PC-3 (cell line): Measurements from ENCODE around the gene PSME2. TPM values are rescaled to one million over a fixed set of nuclear protein-coding genes. Genes with fewer than 3 reads are reported as not detected.
A peak's percentile ranks its signal among the peaks of the same experiment; 100 is the strongest.

Source experiments
- ATAC-seq: fragments of 200-7000 bp; cut with Tn5 transposase; 2 replicates; pipeline ENCODE4 v1.9.1; 2020; ENCODE audit warnings: mild to moderate bottlenecking, moderate library complexity
- BruUV-seq: library from RNA; stranded (reverse); fragments of 400-500 nt; replicated peaks from 2 replicates; lab custom pipeline; 2021; lab: Mats Ljungman, UMichigan
- CTCF ChIA-PET: fragments of 300-600 bp; sonication (Branson Sonifier 250); formaldehyde crosslinking; loops from one replicate; lab custom pipeline; 2022; ENCODE audit warnings: antibody characterized with exemption; lab: Charles Lee
- POLR2A ChIA-PET: fragments of 300-600 bp; sonication (Branson Sonifier 250); formaldehyde crosslinking; loops from one replicate; lab custom pipeline; 2022; ENCODE audit warnings: antibody characterized with exemption; ENCODE audit not compliant: unreplicated experiment; lab: Charles Lee
- DNase-seq: peaks from one replicate; pipeline ENCODE4 v3.0.0-alpha.2; 2015
- H2AFZ ChIP-seq: fragments of 300-600 bp; sonication (generic); 2 replicates; pipeline ENCODE4 v1.6.0; 2016; ENCODE audit warnings: antibody characterized with exemption, low read length
- H3F3A ChIP-seq: fragments of 300-600 bp; sonication (generic); one replicate; pipeline ENCODE4 v1.6.0; 2017; ENCODE audit warnings: antibody characterized with exemption, low read length, control low read depth, mild to moderate bottlenecking; ENCODE audit not compliant: unreplicated experiment
- H3K27ac ChIP-seq: fragments of 300-600 bp; sonication (generic); 2 replicates; pipeline ENCODE4 v1.5.1; 2016; ENCODE audit warnings: mild to moderate bottlenecking, low read length
- H3K27me3 ChIP-seq: fragments of 300-600 bp; sonication (generic); 2 replicates; pipeline ENCODE4 v1.6.1; 2016; ENCODE audit warnings: low read length, mixed read lengths
- H3K36me3 ChIP-seq: fragments of 300-600 bp; sonication (generic); 2 replicates; pipeline ENCODE4 v1.6.1; 2016; ENCODE audit warnings: low read depth, mixed run types, low read length, mixed read lengths
- H3K4me1 ChIP-seq: fragments of 300-600 bp; sonication (generic); 2 replicates; pipeline ENCODE4 v1.5.1; 2016; ENCODE audit warnings: low read length; ENCODE audit not compliant: insufficient read depth
- H3K4me2 ChIP-seq: fragments of 300-600 bp; sonication (generic); 2 replicates; pipeline ENCODE4 v1.6.0; 2016; ENCODE audit warnings: low read length
- H3K4me3 ChIP-seq: fragments of 300-600 bp; sonication (generic); 2 replicates; pipeline ENCODE4 v1.5.1; 2016; ENCODE audit warnings: mild to moderate bottlenecking, low read length, mixed read lengths
- H3K79me2 ChIP-seq: fragments of 300-600 bp; sonication (generic); 2 replicates; pipeline ENCODE4 v1.6.1; 2017; ENCODE audit warnings: low read length, mixed read lengths
- H3K9ac ChIP-seq: fragments of 300-600 bp; sonication (generic); 2 replicates; pipeline ENCODE4 v1.6.0; 2016; ENCODE audit warnings: mild to moderate bottlenecking, low read length
- H3K9me2 ChIP-seq: fragments of 300-600 bp; sonication (generic); replicated peaks from 2 replicates; pipeline ENCODE4 v1.6.1; 2016; ENCODE audit warnings: mixed run types, low read length, mixed read lengths
- H3K9me3 ChIP-seq: fragments of 300-600 bp; sonication (generic); 2 replicates; pipeline ENCODE4 v1.6.1; 2016; ENCODE audit warnings: low read length, mixed read lengths
- H4K20me1 ChIP-seq: fragments of 300-600 bp; sonication (generic); 2 replicates; pipeline ENCODE4 v1.6.1; 2016; ENCODE audit warnings: low read length, mixed read lengths
- CTCF ChIP-seq: fragments of 300-600 bp; sonication (generic); conservative IDR thresholded peaks from 2 replicates; pipeline ENCODE4 v1.5.1; 2017; ENCODE audit warnings: antibody characterized with exemption, low read depth, mild to moderate bottlenecking, low read length
- EZH2 ChIP-seq: fragments of 300-600 bp; sonication (generic); IDR thresholded peaks from one replicate; pipeline ENCODE4 v1.6.1; 2017; ENCODE audit warnings: antibody characterized with exemption, mild to moderate bottlenecking, low read length; ENCODE audit not compliant: unreplicated experiment
- EZH2phosphoT487 ChIP-seq: fragments of 300-600 bp; sonication (generic); IDR thresholded peaks from 2 replicates; pipeline ENCODE4 v1.6.1; 2018; ENCODE audit warnings: mild to moderate bottlenecking, antibody characterized with exemption, low read length, borderline replicate concordance
- intact Hi-C: fragments of 100-400 bp; cut with micrococcal nuclease; formaldehyde crosslinking; loops from 2 replicates; pipeline ENCODE4 v1.9.0; 2023
- total RNA-seq: library from RNA; depleted of rRNA; stranded (reverse); fragments of >200 nt; gene quantifications from 2 replicates; pipeline ENCODE4 v1.2.3, GENCODE V29; 2014

Gene PSME2
- total RNA-seq, 1 experiment from 2014 or later, result 297 TPM

DNA sequence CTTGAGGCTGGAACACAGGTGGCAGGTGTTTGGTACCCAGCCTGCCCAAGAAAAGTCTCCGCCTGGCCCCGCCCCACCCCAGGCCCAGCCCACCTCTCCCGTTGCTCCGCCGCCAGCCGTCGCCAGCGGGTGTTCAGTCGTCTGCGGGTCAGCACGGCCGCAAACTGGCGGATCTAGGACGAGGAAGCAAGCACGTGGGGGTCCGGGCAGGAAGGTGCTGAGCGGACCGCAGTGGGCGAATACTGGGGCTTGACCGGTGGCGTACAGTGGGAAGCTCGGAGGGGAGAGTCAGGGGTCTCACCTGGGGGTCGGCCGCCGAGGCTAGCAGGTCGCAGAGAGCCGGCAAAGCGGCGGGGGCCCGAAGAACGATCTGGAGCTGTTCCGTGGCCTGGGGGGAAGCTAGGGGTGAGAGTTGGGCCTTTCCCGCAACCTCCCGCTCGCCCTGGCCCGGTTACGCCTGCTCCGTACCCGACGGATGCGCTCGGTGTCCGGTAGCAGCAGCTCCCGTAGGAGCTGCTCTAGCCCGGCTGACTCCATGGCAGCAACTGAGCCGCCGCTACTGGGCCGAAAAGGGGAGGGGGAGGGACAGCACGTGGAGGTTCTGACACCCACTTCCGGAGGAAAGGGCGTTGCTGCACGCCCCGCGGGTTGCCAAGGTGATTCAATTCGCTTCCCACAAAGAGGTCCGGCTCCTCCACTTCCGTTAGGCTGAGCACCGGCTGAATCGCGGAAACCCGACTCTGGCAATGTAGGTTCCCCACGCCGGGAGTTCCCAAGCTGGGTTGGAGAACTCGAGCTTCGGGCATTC is 42.0 kb upstream of the PSME2 start, which contains the start of gene IPO4:
Gene IPO4 (minus strand): TSS at position 566 of the 808 bp plus-strand sequence. CDS start 29 bp downstream, at position 537.
- DNase-seq (peak; percentile 98), ATAC-seq (peak; percentile 90)
- ChIA-PET CTCF (no interaction called here), POLR2A (no interaction called here)
- Histone ChIP-seq H3K9ac (peak within 1 kb of the TSS; percentile 90), H3K79me2 (peaks cover 44% of the 10 kb centered on the region), H3K4me2 (peak within 1 kb of the TSS; percentile 86), H3K9me3 (no peaks in the 10 kb centered on the region), H3K27me3 (no peaks in the 10 kb centered on the region), H2AFZ (peak within 1 kb of the TSS; percentile 54), H3K36me3 (peaks cover 24% of the 10 kb centered on the region; the same call in 1 of the 2 replicates), H4K20me1 (no peaks in the 10 kb centered on the region), H3F3A (no peaks in the 10 kb centered on the region), H3K4me1 (peaks cover 8% of the 10 kb centered on the region), H3K4me3 (peak within 1 kb of the TSS; percentile 76), H3K9me2 (no peaks in the 10 kb centered on the region), H3K27ac (peak within 1 kb of the TSS; percentile 64)
- TSS peak; percentile 69 for BruUV-seq
- intact Hi-C loops, result no loop called here
- TF ChIP-seq EZH2 (no peak), CTCF (no peak), EZH2phosphoT487 (no peak)

GRCh38 chr14:24187539-24187915 is 41.1 kb upstream of the PSME2 start:
- ATAC-seq (no peak), DNase-seq (no peak)
- H3F3A ChIP-seq, result no peaks in the 10 kb centered on the region
- H4K20me1 ChIP-seq, result no peaks in the 10 kb centered on the region
- peak overlapping the region; percentile 90 for H3K9ac ChIP-seq
- peak overlapping the region; percentile 76 for H3K4me3 ChIP-seq
- no peak overlapping the region for H3K27ac ChIP-seq
- peaks cover 39% of the 10 kb centered on the region for H3K79me2 ChIP-seq
- no peak overlapping the region for H2AFZ ChIP-seq
- no peaks in the 10 kb centered on the region for H3K27me3 ChIP-seq
- peaks cover 8% of the 10 kb centered on the region for H3K4me1 ChIP-seq
- no TSS peak for BruUV-seq
- H3K9me3 ChIP-seq, result no peaks in the 10 kb centered on the region
- peaks cover 24% of the 10 kb centered on the region; the same call in 1 of the 2 replicates for H3K36me3 ChIP-seq
- H3K9me2 ChIP-seq, result no peaks in the 10 kb centered on the region
- intact Hi-C loops, result no loop called here
- POLR2A ChIA-PET, result no interaction called here
- peak overlapping the region; percentile 86 for H3K4me2 ChIP-seq
- CTCF ChIA-PET, result no interaction called here
- TF ChIP-seq CTCF (no peak), EZH2 (no peak), EZH2phosphoT487 (no peak)
